ENCODE data around the gene CCER1.
"Not testable (repeated sequence)": the region's sequence is repeated elsewhere in the genome, so short reads cannot be mapped to it uniquely, and the experiment has no call there.

Gene CCER1, protein sequence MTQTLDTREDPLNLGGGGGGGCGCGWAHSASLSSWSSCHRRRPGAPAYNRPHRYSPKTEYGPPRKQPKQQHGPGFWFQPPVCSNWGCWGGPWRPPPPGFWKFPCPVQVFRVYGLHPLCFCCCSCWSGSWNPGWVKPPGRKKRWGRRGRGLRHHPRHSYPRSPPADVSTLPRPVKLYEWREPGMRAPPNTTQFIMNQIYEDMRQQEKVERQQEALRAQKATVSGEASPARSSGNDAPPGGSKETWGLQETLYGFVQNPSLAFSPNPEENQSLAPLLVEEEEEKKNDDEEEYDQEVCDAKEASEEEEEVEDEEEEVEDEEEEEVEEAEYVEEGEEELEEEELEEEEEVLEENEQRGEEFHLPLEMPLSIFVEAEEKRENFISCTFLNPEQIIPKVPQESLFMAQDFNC

DNA sequence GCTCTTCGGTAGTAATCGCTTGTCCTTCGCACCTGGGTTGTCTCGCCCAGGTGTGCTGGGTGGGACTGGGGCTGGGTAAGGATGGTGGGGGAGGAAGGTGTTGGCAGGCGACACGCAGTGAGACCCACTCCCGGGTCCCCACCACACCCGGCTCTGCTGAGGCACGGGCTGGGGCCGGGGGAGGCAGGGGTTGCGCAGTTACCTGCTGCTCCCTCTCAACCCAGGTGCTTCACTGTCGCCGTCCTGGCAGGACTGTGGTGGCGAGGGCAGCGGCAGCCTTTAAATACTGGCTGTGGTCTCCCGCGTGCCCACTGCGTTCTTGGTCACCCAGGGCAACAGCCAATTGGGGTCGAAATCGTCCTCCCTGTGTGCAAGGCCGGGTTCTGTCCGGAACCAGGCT, at the start of gene CCER1:
Gene CCER1 (minus strand): TSS at position 256 of the 400 bp plus-strand sequence. CDS start 434 bp downstream, outside the sequence.
- no peak for DNase-seq (ENCODE audit: low read depth, low spot score)

GRCh38 chr12:91003737-91004136, 48.8 kb upstream of the CCER1 start:
- DNase-seq (ENCODE audit: low read depth, low spot score): no peak

GRCh38 chr12:91001306-91001705, 46.3 kb upstream of the CCER1 start:
- no peak for DNase-seq (ENCODE audit: low read depth, low spot score)

- no peak for DNase-seq (ENCODE audit: low read depth, low spot score)
Measured at GRCh38 chr12:90999966-91000365, 45.0 kb upstream of the CCER1 start.

DNA sequence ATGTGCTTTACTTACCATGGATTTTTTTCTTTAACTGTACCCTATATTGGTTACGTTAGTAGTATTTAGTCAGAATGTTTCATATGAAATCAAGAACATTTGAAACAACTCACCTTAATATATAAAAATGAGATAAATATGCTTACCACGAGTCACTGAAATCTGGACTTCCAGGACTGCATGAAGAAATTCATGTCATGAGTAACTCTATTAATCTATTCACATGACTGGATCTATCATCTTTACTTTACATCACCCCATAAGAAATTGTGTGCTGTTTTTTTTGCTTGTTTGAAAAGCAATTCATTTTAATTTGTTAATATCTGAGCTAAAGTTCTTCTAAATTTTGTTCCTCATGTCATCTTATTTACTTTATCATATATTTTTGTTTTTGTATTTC, 44.6 kb upstream of the CCER1 start:
- DNase-seq (ENCODE audit: low read depth, low spot score): no peak

- no peak for DNase-seq (ENCODE audit: low read depth, low spot score)
Measured at GRCh38 chr12:90995010-90995409, 40.0 kb upstream of the CCER1 start.

DNA sequence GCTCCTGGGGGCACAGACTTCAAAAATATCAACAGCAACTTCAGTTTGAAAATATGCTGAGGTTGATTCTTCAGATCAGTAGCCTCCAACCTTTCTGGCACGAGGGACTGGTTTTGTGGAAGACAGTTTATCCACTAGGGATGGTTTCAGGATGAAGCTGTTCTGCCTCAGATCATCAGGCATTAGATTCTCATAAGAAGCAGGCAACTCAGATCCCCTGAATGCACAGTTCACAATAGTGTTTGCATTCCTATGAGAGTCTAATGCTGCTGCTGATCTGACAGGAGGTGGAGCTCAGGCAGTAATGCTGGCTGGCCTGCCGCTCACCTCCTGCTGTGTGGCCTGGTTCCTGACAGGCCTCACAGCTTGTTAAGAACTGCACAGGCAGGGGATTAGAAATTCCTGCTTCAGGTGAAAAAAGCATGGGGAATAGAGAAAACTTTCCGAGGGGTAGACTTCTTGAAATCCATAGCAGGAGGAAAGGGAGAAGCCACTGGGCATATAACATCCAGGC, 37.0 kb upstream of the CCER1 start:
- DNase-seq (ENCODE audit: low read depth, low spot score): no peak

DNA sequence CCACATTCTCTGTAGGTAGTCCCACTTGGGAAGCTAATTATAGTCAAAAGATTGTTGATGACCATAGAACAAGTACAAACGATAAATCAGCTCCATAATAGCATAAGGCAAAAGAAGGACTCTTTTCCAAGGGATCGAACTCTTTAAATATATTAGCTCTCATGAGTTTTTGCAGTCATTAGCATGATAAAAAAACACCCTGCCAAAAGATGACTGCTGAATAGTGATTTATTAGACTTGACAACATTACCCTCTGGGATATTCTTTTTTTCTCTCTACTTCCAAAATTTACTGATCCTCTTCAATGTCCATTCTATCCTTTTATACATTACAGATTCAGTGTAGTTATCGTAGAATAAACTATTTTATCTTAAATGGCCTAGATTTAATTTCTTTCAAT, 35.6 kb upstream of the CCER1 start:
- DNase-seq (ENCODE audit: low read depth, low spot score): no peak

GRCh38 chr12:90989686-90990111, 34.7 kb upstream of the CCER1 start:
- no peak for DNase-seq (ENCODE audit: low read depth, low spot score)

GRCh38 chr12:90987520-90987919, 32.5 kb upstream of the CCER1 start:
- no peak for DNase-seq (ENCODE audit: low read depth, low spot score)

DNA sequence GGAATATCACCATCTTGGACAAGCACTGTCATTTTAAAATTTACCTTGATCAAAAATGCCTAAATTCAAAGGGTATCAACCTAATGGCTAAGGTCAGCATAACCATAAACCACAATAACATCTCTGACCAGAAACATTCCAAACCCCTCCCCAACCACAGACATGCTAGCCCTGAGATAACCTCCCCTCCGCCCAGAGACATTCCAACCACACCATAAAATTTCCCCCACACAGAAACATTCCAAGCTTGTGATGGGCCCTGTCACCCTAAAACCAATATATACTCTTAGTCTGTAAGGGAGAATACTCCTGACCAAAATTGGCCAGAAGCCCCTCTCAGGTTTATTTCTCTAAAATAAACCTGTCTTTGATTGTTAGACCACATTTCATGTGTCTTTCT, 32.1 kb upstream of the CCER1 start:
- no peak for DNase-seq (ENCODE audit: low read depth, low spot score)

- not testable (repeated sequence) for DNase-seq (ENCODE audit: low read depth, low spot score)
Measured at GRCh38 chr12:90985331-90985730, 30.4 kb upstream of the CCER1 start.

GRCh38 chr12:90984114-90984513, 29.1 kb upstream of the CCER1 start:
- no peak for DNase-seq (ENCODE audit: low read depth, low spot score)

- no peak for DNase-seq (ENCODE audit: low read depth, low spot score)
Measured at GRCh38 chr12:90982170-90982569, 27.2 kb upstream of the CCER1 start.

DNA sequence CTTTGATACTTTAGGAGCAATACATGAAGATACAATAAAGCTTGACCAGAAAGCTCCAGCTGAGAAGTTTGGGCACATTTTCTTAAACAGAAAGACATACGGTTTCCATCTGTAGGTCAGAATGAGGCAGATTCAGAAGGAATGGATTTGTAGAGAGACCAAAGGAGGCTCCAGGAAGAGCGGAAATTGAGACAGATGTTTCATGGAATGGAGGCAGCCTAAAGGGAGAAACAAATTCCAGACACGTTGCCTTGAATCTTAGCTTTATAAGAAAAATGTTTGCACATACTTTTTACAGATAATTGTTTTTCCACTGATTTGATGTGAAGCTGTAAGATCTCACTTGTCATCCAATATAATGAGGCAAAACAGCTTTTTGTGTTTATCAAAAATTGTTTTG, 25.0 kb upstream of the CCER1 start:
- no peak for DNase-seq (ENCODE audit: low read depth, low spot score)

- no peak for DNase-seq (ENCODE audit: low read depth, low spot score)
Measured at GRCh38 chr12:90979019-90979418, 24.0 kb upstream of the CCER1 start.

- DNase-seq (ENCODE audit: low read depth, low spot score): no peak
Measured at GRCh38 chr12:90978117-90978770, 23.3 kb upstream of the CCER1 start.

DNA sequence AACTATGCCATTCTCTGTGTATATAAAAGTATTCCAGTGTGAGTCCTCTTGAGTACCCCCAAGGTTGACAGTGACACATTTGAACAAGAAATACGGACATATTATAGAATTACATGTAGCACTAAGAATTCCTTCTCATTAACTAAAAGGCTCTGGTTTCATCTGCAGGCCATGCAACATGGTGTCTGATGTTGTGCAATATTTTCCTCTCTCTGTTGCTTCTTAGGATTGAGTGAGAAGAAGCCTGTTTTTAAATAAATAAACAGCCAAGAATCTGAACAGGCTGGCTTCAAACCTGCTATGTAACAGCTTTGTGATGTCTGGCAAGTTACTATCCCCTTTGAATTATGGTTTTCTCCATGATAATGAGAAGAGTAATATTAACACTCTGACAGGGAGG, 22.2 kb upstream of the CCER1 start:
- no peak for DNase-seq (ENCODE audit: low read depth, low spot score)

DNA sequence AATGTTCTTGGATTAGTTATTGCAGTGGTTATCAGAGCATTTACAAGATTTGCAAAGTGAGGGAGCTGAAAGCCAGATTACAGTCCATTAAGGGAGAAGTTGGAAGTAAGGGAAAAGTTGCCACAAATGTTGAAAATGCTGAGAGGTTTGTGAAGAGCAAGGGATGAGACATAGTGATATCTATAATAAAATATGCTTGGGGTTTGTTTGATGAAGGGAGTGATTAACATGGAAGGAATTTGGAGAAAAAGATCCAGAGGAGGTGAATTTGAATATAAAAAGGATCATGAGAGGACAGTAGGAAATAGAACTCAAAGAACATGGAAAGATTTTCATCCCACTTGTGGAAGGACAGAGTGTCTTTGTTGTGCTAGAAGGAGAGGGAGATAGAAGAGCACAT, 19.3 kb upstream of the CCER1 start:
- DNase-seq (ENCODE audit: low read depth, low spot score): no peak

DNA sequence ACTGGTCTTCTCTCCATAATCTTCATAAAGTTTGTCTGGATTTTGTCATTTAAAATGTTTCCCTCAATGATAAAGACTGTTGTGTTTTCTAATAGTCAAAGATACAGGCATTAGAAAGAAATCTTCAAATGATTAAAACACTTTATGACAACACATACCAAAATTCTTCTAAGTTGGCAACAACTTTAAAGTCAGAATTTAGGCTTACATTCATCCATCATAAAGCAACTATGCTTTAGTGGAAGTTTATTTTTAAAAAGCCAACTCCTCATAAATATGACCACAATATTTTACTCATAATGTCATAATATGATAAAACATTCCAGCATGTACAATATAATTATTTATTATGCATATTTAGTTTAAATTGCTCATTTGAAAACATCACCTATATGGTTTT, 17.2 kb upstream of the CCER1 start:
- no peak for DNase-seq (ENCODE audit: low read depth, low spot score)

GRCh38 chr12:90970911-90971310, 15.9 kb upstream of the CCER1 start:
- DNase-seq (ENCODE audit: low read depth, low spot score): no peak

DNA sequence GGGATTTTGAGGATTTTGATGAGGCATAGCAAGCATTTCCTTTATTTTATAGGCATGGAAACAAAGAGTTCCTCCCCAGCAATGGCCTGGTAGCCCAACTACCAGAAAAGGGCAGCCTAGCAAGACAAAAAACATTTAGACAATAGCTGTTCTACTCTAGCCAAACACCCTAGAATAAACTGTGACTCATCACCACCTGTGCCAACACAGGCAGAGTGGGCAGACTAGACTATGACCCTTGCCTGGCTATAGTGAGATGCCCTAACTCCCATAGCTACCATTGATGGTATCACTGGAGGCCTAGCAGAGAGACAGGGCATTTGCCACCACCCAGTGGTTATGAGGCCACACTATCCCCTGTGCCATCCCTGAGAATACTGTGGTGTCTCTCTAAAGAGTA, 15.5 kb upstream of the CCER1 start:
- DNase-seq (ENCODE audit: low read depth, low spot score): no peak

DNA sequence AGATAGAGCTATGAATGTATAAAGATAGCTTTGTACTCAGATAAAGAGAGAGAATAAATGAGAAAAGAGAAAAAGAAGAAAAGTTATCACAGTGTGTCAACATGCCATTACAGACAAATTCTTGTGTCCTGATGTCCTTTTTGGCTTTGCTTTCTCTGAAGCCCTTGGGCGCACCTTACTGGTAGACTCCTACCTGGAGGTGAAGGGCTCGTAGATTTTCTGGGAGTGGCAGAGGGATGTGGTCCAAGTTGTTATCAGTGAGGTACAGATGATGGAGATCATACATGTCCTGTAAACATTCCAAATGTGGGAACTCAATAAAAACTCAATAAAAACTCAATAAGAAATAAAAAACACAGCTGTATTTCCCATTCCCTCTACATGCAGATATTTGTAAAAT, 14.9 kb upstream of the CCER1 start:
- DNase-seq (ENCODE audit: low read depth, low spot score): no peak

Measured in activated CD4-positive, CD25-positive, alpha-beta regulatory T cell treated with anti-CD3 and anti-CD28 coated beads, Interleukin-2, amount 50 U/mL, for 16 hours (primary cell).